Breast epithelium (tissue), 4 donors: ENCODE results near the gene PCMTD2. TPM values are rescaled to one million over a fixed set of nuclear protein-coding genes. Genes with fewer than 3 reads are reported as not detected.

Source experiments
- DNase-seq, 2 donors: peaks; one replicate each; pipeline ENCODE4 v3.0.0-alpha.2; 2019; ENCODE audit warnings: low spot score in 2 of 2
- H3K27ac ChIP-seq, 2 donors: fragments of 200-600 bp; sonication (generic) in 1 of 2; one replicate each; pipeline ENCODE4 v1.5.1; 2016 to 2019; ENCODE audit warnings: mild to moderate bottlenecking in 1 of 2
- H3K27me3 ChIP-seq, 2 donors: fragments of 200-600 bp; sonication (generic) in 1 of 2; one replicate each; pipeline versions ENCODE4 v1.5.1 to v1.6.0; 2017 to 2019; ENCODE audit warnings: control low read depth in 1 of 2, mild to moderate bottlenecking in 1 of 2
- H3K36me3 ChIP-seq: fragments of 200-600 bp; one replicate; pipeline ENCODE4 v1.5.1; 2019
- H3K4me1 ChIP-seq, 2 donors: fragments of 200-600 bp; sonication (generic); one replicate each; pipeline ENCODE4 v1.5.1; 2016 to 2019; ENCODE audit warnings: control low read depth in 1 of 2
- H3K4me3 ChIP-seq, 3 donors: fragments of 200-600 bp; sonication (generic); 1 replicate in 2 of 3; 2 replicates in 1 of 3; pipeline ENCODE4 v1.5.1; 2016 to 2019; ENCODE audit warnings: mild to moderate bottlenecking in 3 of 3, moderate library complexity in 2 of 3
- H3K9me3 ChIP-seq, 2 donors: fragments of 200-600 bp; sonication (generic) in 1 of 2; one replicate each; pipeline ENCODE4 v1.5.1; 2016 to 2019; ENCODE audit warnings: control low read depth in 1 of 2
- CTCF ChIP-seq, 3 donors: fragments of 450-650 bp; IDR thresholded peaks; one replicate each; pipeline ENCODE4 v1.5.1; 2016 to 2017; ENCODE audit warnings: antibody characterized with exemption in 3 of 3, mild to moderate bottlenecking in 3 of 3, moderate library complexity in 3 of 3
- POLR2A ChIP-seq: fragments of 450-650 bp; IDR thresholded peaks from one replicate; pipeline ENCODE4 v1.6.1; 2016; ENCODE audit warnings: antibody characterized with exemption, mild to moderate bottlenecking, moderate library complexity
- POLR2AphosphoS5 ChIP-seq, 3 donors: sonication (generic); formaldehyde crosslinking; IDR thresholded peaks; one replicate each; pipeline ENCODE4 v1.6.1; 2017; ENCODE audit warnings: antibody characterized with exemption in 3 of 3
- intact Hi-C: fragments of 100-400 bp; cut with DNase I; formaldehyde crosslinking; loops from one replicate; pipeline ENCODE4 v1.15.1; 2023; ENCODE audit warnings: low total_unique reads
- total RNA-seq, 3 donors: library from RNA; depleted of rRNA; stranded (reverse); fragments of >200 nt; gene quantifications; one replicate each; pipeline ENCODE4 v1.1.0, GENCODE V29; 2016

The PCMTD2 gene
- total RNA-seq, 3 donors from 2014 or later, result 73.7 to 119 (median 77.6) TPM

GRCh38 chr20:64258071-64258823 is 2.7 kb downstream of the PCMTD2 start:
- Histone ChIP-seq H3K27me3 (no peaks in the 10 kb centered on the region), H3K9me3 (no peaks in the 10 kb centered on the region), H3K36me3 (no peaks in the 10 kb centered on the region), H3K4me1 (peaks cover 0 to 10% of the 10 kb centered on the region in 2 donors), H3K27ac (no peak overlapping the region), H3K4me3 (peak overlapping the region in 1 of 3 donors; percentile 90)
- TF ChIP-seq CTCF (IDR thresholded peaks at IDR 0.05) (no peak), POLR2A (no peak), POLR2AphosphoS5 (IDR thresholded peaks at IDR 0.05) (no peak)
- intact Hi-C loops, result no loop called here
- no peak for DNase-seq

GRCh38 chr20:64260239-64260638 is 4.7 kb downstream of the PCMTD2 start:
- peak overlapping the region in 1 of 2 donors; percentile 1 for H3K27ac ChIP-seq
- H3K4me3 ChIP-seq, result no peak overlapping the region
- intact Hi-C loops, result no loop called here
- H3K4me1 ChIP-seq, result peaks cover 0 to 10% of the 10 kb centered on the region in 2 donors
- H3K36me3 ChIP-seq, result no peaks in the 10 kb centered on the region
- H3K27me3 ChIP-seq, result no peaks in the 10 kb centered on the region
- DNase-seq, result no peak
- H3K9me3 ChIP-seq, result no peaks in the 10 kb centered on the region
- TF ChIP-seq POLR2A (no peak), POLR2AphosphoS5 (IDR thresholded peaks at IDR 0.05) (no peak), CTCF (IDR thresholded peaks at IDR 0.05) (no peak)

DNA sequence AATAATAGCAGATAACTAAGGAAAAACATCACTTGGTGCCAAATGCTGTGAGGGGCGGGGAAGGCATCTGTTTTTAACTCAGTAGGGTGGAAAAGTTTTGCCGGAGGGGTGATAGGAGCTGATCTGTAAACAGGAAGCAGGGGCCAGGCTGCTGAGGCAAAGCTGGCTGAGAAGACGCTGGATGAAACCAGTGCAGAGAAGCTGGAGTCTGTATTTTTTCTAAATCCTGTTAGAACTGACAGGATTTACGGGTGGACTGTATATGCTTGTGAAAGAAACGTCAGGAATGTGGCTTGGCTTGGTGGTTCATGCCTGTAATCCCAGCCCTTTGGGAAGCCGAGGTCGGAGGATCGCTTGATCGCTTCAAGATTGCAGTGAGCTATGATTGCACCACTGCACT is 5.6 kb downstream of the PCMTD2 start:
- Histone ChIP-seq H3K4me1 (peaks cover 0 to 10% of the 10 kb centered on the region in 2 donors), H3K27me3 (no peaks in the 10 kb centered on the region), H3K4me3 (peak overlapping the region in 1 of 3 donors; percentile 21), H3K27ac (peak overlapping the region; percentile 26 to 65), H3K9me3 (no peaks in the 10 kb centered on the region), H3K36me3 (no peaks in the 10 kb centered on the region)
- TF ChIP-seq POLR2A, result no peak
- TF ChIP-seq POLR2AphosphoS5 (IDR thresholded peaks at IDR 0.05), result peak in 1 of 3 donors; percentile 37
- TF ChIP-seq CTCF (IDR thresholded peaks at IDR 0.05), result no peak
- intact Hi-C loops, result no loop called here
- no peak for DNase-seq

GRCh38 chr20:64264091-64264490 is 8.5 kb downstream of the PCMTD2 start:
- Histone ChIP-seq H3K9me3 (no peaks in the 10 kb centered on the region), H3K27ac (no peak overlapping the region), H3K27me3 (no peaks in the 10 kb centered on the region), H3K4me1 (no peaks in the 10 kb centered on the region), H3K4me3 (no peak overlapping the region), H3K36me3 (no peaks in the 10 kb centered on the region)
- no peak for TF ChIP-seq POLR2A
- TF ChIP-seq CTCF (IDR thresholded peaks at IDR 0.05), result no peak
- TF ChIP-seq POLR2AphosphoS5 (IDR thresholded peaks at IDR 0.05), result no peak
- no peak for DNase-seq
- intact Hi-C loops, result no loop called here

DNA sequence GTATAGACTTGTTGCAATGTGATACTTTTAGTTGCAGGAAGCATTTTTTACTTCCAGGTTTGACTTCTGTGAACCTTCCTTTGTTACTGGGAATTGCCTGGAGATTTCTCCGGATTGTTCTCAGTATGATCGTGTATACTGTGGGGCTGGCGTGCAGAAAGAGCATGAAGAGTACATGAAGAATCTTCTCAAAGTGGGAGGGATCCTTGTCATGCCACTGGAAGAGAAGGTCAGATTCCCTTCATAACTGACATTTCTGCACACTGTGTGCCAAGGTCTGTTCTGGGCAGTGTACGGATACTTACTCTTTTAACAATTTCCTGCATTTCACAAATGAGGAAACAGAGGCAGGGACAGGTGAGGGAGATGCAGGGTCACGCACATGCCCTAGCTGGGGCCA is 9.7 kb downstream of the PCMTD2 start:
- H3K4me1 ChIP-seq, result no peaks in the 10 kb centered on the region
- no peak for DNase-seq

More for the DNA sequence above, 9.7 kb downstream of the PCMTD2 start:
- intact Hi-C loops, result no loop called here
- no peaks in the 10 kb centered on the region for H3K9me3 ChIP-seq
- H3K27ac ChIP-seq, result no peak overlapping the region
- no peaks in the 10 kb centered on the region for H3K27me3 ChIP-seq
- H3K36me3 ChIP-seq, result no peaks in the 10 kb centered on the region
- H3K4me3 ChIP-seq, result no peak overlapping the region
- no peak for TF ChIP-seq POLR2A
- TF ChIP-seq POLR2AphosphoS5 (IDR thresholded peaks at IDR 0.05), result no peak
- TF ChIP-seq CTCF (IDR thresholded peaks at IDR 0.05), result no peak
